ENCODE data around the gene UBE2Q1.

UBE2Q1 gene

GRCh38 chr1:154583773-154584172 is 25.3 kb upstream of the UBE2Q1 start:
- no peaks in the 10 kb centered on the region for H3K27me3 ChIP-seq (ENCODE audit: insufficient read depth, poor library complexity, severe bottlenecking)
- H3K27ac ChIP-seq (replicated peaks), result no peak overlapping the region
- DNase-seq (ENCODE audit: low read depth in 1 of 2, low spot score in 1 of 2), result no peak
- no peak overlapping the region for H3K4me3 ChIP-seq (replicated peaks; ENCODE audit: insufficient read depth, low read length)
- TF ChIP-seq GABPA (IDR thresholded peaks at IDR 0.05; ENCODE audit: low read depth) (no peak), POLR2AphosphoS5 (IDR thresholded peaks at IDR 0.05; ENCODE audit: low read depth) (no peak), CTCF (IDR thresholded peaks at IDR 0.05; ENCODE audit: insufficient read depth, low read length) (no peak)

- no peaks in the 10 kb centered on the region for H3K27me3 ChIP-seq (ENCODE audit: insufficient read depth, poor library complexity, severe bottlenecking)
- no peak overlapping the region for H3K4me3 ChIP-seq (replicated peaks; ENCODE audit: insufficient read depth, low read length)
- DNase-seq (ENCODE audit: low read depth in 1 of 2, low spot score in 1 of 2), result no peak
- TF ChIP-seq CTCF (IDR thresholded peaks at IDR 0.05; ENCODE audit: insufficient read depth, low read length) (no peak), REST (IDR thresholded peaks at IDR 0.05; ENCODE audit: insufficient replicate concordance, low read depth) (no peak), GABPA (IDR thresholded peaks at IDR 0.05; ENCODE audit: low read depth) (no peak), SPI1 (IDR thresholded peaks at IDR 0.05; ENCODE audit: borderline replicate concordance, low read depth) (no peak), POLR2AphosphoS5 (IDR thresholded peaks at IDR 0.05; ENCODE audit: low read depth) (no peak)
- no peak overlapping the region for H3K27ac ChIP-seq (replicated peaks)
Observed at GRCh38 chr1:154582885-154583284, 24.4 kb upstream of the UBE2Q1 start.

- H3K27ac ChIP-seq (replicated peaks), result no peak overlapping the region
- no peak overlapping the region for H3K4me3 ChIP-seq (replicated peaks; ENCODE audit: insufficient read depth, low read length)
- TF ChIP-seq REST (IDR thresholded peaks at IDR 0.05; ENCODE audit: insufficient replicate concordance, low read depth), result no peak
- TF ChIP-seq GABPA (IDR thresholded peaks at IDR 0.05; ENCODE audit: low read depth), result no peak
- no peak for TF ChIP-seq POLR2AphosphoS5 (IDR thresholded peaks at IDR 0.05; ENCODE audit: low read depth)
- TF ChIP-seq SPI1 (IDR thresholded peaks at IDR 0.05; ENCODE audit: borderline replicate concordance, low read depth), result no peak
- TF ChIP-seq CTCF (IDR thresholded peaks at IDR 0.05; ENCODE audit: insufficient read depth, low read length), result no peak
- H3K27me3 ChIP-seq (ENCODE audit: insufficient read depth, poor library complexity, severe bottlenecking), result no peaks in the 10 kb centered on the region
- no peak for DNase-seq (ENCODE audit: low read depth in 1 of 2, low spot score in 1 of 2)
Observed at GRCh38 chr1:154581766-154582165, 23.3 kb upstream of the UBE2Q1 start.

GRCh38 chr1:154579374-154579773 is 20.9 kb upstream of the UBE2Q1 start:
- no peak overlapping the region for H3K4me3 ChIP-seq (replicated peaks; ENCODE audit: insufficient read depth, low read length)
- no peaks in the 10 kb centered on the region for H3K27me3 ChIP-seq (ENCODE audit: insufficient read depth, poor library complexity, severe bottlenecking)
- TF ChIP-seq SPI1 (IDR thresholded peaks at IDR 0.05; ENCODE audit: borderline replicate concordance, low read depth), result no peak
- TF ChIP-seq POLR2AphosphoS5 (IDR thresholded peaks at IDR 0.05; ENCODE audit: low read depth), result no peak
- TF ChIP-seq REST (IDR thresholded peaks at IDR 0.05; ENCODE audit: insufficient replicate concordance, low read depth), result no peak
- TF ChIP-seq CTCF (IDR thresholded peaks at IDR 0.05; ENCODE audit: insufficient read depth, low read length), result no peak
- no peak for TF ChIP-seq GABPA (IDR thresholded peaks at IDR 0.05; ENCODE audit: low read depth)
- H3K27ac ChIP-seq (replicated peaks), result no peak overlapping the region
- DNase-seq (ENCODE audit: low read depth in 1 of 2, low spot score in 1 of 2), result no peak
